DND-41 (cell line): ENCODE results near the gene ENTREP1.
"Not testable (repeated sequence)": the region's sequence is repeated elsewhere in the genome, so short reads cannot be mapped to it uniquely, and the experiment has no call there.

Experiments
- EZH2 ChIP-seq: IDR thresholded peaks from 3 replicates; pipeline ENCODE4 v1.6.1; 2012; ENCODE audit warnings: borderline replicate concordance, low read depth, mild to moderate bottlenecking, moderate library complexity, low read length, inconsistent platforms; ENCODE audit not compliant: severe bottlenecking
- TF ChIP-seq, protein P1 (sequence below): IDR thresholded peaks from 2 replicates; pipeline ENCODE4 v1.5.1; 2012; ENCODE audit warnings: borderline replicate concordance, low read length, moderate library complexity, mild to moderate bottlenecking; ENCODE audit not compliant: poor library complexity, severe bottlenecking; ENCODE audit errors: extremely low read depth

DNA sequence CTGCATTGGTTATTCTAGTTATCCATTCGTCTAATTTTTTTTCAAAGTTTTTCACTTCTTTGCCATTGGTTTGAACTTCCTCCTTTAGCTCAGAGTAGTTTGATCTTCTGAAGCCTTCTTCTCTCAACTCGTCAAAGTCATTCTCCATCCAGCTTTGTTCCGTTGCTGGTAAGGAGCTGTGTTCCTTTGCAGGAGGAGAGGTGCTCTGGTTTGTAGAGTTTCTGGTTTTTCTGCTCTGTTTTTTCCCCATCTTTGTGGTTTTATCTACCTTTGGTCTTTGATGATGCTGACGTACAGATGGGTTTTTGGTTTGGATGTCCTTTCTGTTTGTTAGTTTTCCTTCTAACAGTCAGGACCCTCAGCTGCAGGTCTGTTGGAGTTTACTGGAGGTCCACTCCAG, 114.6 kb downstream of the ENTREP1 start:
- TF ChIP-seq, protein P1, sequence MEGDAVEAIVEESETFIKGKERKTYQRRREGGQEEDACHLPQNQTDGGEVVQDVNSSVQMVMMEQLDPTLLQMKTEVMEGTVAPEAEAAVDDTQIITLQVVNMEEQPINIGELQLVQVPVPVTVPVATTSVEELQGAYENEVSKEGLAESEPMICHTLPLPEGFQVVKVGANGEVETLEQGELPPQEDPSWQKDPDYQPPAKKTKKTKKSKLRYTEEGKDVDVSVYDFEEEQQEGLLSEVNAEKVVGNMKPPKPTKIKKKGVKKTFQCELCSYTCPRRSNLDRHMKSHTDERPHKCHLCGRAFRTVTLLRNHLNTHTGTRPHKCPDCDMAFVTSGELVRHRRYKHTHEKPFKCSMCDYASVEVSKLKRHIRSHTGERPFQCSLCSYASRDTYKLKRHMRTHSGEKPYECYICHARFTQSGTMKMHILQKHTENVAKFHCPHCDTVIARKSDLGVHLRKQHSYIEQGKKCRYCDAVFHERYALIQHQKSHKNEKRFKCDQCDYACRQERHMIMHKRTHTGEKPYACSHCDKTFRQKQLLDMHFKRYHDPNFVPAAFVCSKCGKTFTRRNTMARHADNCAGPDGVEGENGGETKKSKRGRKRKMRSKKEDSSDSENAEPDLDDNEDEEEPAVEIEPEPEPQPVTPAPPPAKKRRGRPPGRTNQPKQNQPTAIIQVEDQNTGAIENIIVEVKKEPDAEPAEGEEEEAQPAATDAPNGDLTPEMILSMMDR = not testable (repeated sequence)
- TF ChIP-seq EZH2 = not testable (repeated sequence)
